Thyroid gland (tissue), 4 donors: Measurements from ENCODE around the gene GLI1. TPM values are rescaled to one million over a fixed set of nuclear protein-coding genes. Genes with fewer than 3 reads are reported as not detected.
"Not testable (repeated sequence)": the region's sequence is repeated elsewhere in the genome, so short reads cannot be mapped to it uniquely, and the experiment has no call there.

ENCODE experiments used
- DNase-seq, 2 donors: peaks; one replicate each; pipeline ENCODE4 v3.0.0-alpha.2; 2019
- H3K27ac ChIP-seq, 3 donors: fragments of 200-600 bp; sonication (generic); 1 replicate in 2 of 3; 2 replicates in 1 of 3; pipeline ENCODE4 v1.5.1; 2016 to 2019; ENCODE audit warnings: mild to moderate bottlenecking in 1 of 3, moderate library complexity in 1 of 3
- H3K27me3 ChIP-seq: fragments of 200-600 bp; sonication (generic); one replicate; pipeline ENCODE4 v1.5.1; 2019
- H3K36me3 ChIP-seq, 2 donors: fragments of 200-600 bp; sonication (generic); one replicate each; pipeline ENCODE4 v1.5.1; 2016 to 2019
- H3K4me1 ChIP-seq, 2 donors: fragments of 200-600 bp; sonication (generic); one replicate each; pipeline ENCODE4 v1.5.1; 2017 to 2019
- H3K4me3 ChIP-seq, 3 donors: fragments of 200-600 bp; sonication (generic); replicated peaks in 1 of 3; 1 replicate in 2 of 3; 2 replicates in 1 of 3; pipeline ENCODE4 v1.5.1; 2016; ENCODE audit warnings: mild to moderate bottlenecking in 1 of 3
- H3K9me3 ChIP-seq: fragments of 200-600 bp; sonication (generic); one replicate; pipeline ENCODE4 v1.5.1; 2017
- POLR2A ChIP-seq, 2 donors: fragments of 450-650 bp; IDR thresholded peaks; one replicate each; pipeline ENCODE4 v1.6.1; 2017; ENCODE audit warnings: antibody characterized with exemption in 2 of 2, mild to moderate bottlenecking in 2 of 2, moderate library complexity in 1 of 2
- WGBS, 2 donors: methylation state at CpG; one replicate each; pipeline ENCODE4 v1.1.5; 2017; 5-methylcytosine and 5-hydroxymethylcytosine counted together
- intact Hi-C: fragments of 100-400 bp; cut with DNase I; formaldehyde crosslinking; loops from one replicate; pipeline ENCODE4 v1.15.1; 2023
- total RNA-seq, 4 donors: library from RNA; depleted of rRNA; stranded (reverse); fragments of >200 nt; gene quantifications; one replicate each; pipeline ENCODE4 v1.2.3, GENCODE V29; 2016
- TF ChIP-seq, protein P1 (sequence below), 6 experiments: fragments of 200-600 bp in 3 of 6; fragments of 450-650 bp in 3 of 6; sonication (generic) in 3 of 6; IDR thresholded peaks; one replicate each; pipeline ENCODE4 v1.5.1; 2016 to 2019; ENCODE audit warnings: antibody characterized with exemption in 6 of 6, mild to moderate bottlenecking in 2 of 6, inconsistent platforms in 1 of 6, moderate library complexity in 1 of 6

The GLI1 gene
- total RNA-seq, 4 donors from 2014 or later: 1.1 to 2.2 (median 1.6) TPM; not detected in 1

- H3K4me1 ChIP-seq: peaks cover 30 to 40% of the 10 kb centered on the region in 2 donors
- no peaks in the 10 kb centered on the region for H3K27me3 ChIP-seq
- TF ChIP-seq, protein P1, sequence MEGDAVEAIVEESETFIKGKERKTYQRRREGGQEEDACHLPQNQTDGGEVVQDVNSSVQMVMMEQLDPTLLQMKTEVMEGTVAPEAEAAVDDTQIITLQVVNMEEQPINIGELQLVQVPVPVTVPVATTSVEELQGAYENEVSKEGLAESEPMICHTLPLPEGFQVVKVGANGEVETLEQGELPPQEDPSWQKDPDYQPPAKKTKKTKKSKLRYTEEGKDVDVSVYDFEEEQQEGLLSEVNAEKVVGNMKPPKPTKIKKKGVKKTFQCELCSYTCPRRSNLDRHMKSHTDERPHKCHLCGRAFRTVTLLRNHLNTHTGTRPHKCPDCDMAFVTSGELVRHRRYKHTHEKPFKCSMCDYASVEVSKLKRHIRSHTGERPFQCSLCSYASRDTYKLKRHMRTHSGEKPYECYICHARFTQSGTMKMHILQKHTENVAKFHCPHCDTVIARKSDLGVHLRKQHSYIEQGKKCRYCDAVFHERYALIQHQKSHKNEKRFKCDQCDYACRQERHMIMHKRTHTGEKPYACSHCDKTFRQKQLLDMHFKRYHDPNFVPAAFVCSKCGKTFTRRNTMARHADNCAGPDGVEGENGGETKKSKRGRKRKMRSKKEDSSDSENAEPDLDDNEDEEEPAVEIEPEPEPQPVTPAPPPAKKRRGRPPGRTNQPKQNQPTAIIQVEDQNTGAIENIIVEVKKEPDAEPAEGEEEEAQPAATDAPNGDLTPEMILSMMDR (IDR thresholded peaks at IDR 0.05): no peak
- TF ChIP-seq POLR2A (IDR thresholded peaks at IDR 0.05): no peak
- intact Hi-C loops: no loop called here
- no peak for DNase-seq
- peaks cover 44% of the 10 kb centered on the region in 2 donors for H3K36me3 ChIP-seq
- H3K27ac ChIP-seq: peak overlapping the region in 2 of 3 donors; percentile 7 to 97
- 0 to 38% methylated on average over 1 of the region's 1 CpG for WGBS, 2 donors
- no peaks in the 10 kb centered on the region for H3K9me3 ChIP-seq
- H3K4me3 ChIP-seq: no peak overlapping the region
These were observed 57.6 kb downstream of the GLI1 start for GRCh38 chr12:57517187-57517586.

- H3K36me3 ChIP-seq: peaks cover 39% of the 10 kb centered on the region in 2 donors
- H3K27ac ChIP-seq: peak overlapping the region; percentile 50 to 97 (median 97)
- peaks cover 32 to 41% of the 10 kb centered on the region in 2 donors for H3K4me1 ChIP-seq
- WGBS, 2 donors: 78 to 80% methylated on average over 10 of the region's 10 CpGs
- H3K27me3 ChIP-seq, DNase-seq, intact Hi-C loops, H3K4me3 ChIP-seq, H3K9me3 ChIP-seq: not testable (repeated sequence)
These were observed 58.1 kb downstream of the GLI1 start for GRCh38 chr12:57517718-57518117.

GRCh38 chr12:57518176-57518919 lies 58.8 kb downstream of the GLI1 start:
- Histone ChIP-seq H3K4me1 (peaks cover 34 to 41% of the 10 kb centered on the region in 2 donors), H3K27ac (peak overlapping the region; percentile 50 to 97 (median 97)), H3K36me3 (peaks cover 33% of the 10 kb centered on the region in 2 donors), H3K27me3 (no peaks in the 10 kb centered on the region), H3K9me3 (no peaks in the 10 kb centered on the region), H3K4me3 (peak overlapping the region in 2 of 3 donors; percentile 85 to 97)
- intact Hi-C loops: no loop called here
- 77 to 80% methylated on average over 8 of the region's 8 CpGs for WGBS, 2 donors
- no peak for DNase-seq
- TF ChIP-seq, protein P1 (IDR thresholded peaks at IDR 0.05): no peak
- TF ChIP-seq POLR2A (IDR thresholded peaks at IDR 0.05): no peak

DNA sequence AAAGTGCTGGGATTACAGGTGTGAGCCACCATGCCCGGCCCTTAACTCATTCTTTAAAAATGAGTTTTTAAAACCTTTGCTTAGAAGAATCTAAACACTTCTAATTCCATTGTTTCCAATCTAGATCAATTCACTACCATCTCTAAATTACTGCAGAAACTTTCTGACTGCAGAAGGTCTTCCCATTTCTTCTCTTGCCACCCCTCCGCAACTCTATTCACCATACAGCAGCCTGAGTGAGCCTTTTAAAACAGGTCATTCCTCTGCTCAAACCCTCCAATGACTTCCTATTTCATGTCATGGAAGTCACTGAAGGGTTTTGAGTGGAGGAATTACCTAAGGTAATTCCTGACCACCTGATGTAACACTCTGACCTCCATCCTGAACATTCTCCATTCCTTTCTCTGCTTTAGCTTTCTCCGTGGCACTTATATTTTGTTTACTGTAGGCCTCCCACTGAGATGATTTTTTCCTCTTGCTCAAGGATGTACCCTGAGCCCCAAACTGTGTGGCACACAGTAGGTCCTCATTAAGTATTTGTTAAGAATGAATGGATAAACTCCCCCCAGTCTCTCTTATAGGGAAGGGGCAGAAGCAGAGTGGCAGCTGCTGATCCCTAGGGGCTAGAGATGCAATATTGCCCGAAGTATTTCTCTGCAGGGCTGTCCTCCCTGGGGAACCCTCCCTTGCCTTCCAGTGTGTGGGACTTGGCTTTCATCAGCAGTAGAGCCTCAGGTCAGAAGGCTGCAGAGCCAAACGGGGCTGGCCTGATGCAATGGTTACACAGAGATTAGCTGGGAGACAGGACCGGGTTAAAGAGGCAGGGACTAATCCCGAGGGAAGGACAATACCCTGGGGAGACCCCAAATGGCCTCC lies 59.6 kb downstream of the GLI1 start:
- Histone ChIP-seq H3K4me1 (peaks cover 42 to 48% of the 10 kb centered on the region in 2 donors), H3K9me3 (no peaks in the 10 kb centered on the region), H3K36me3 (peaks cover 33% of the 10 kb centered on the region in 2 donors), H3K4me3 (peak overlapping the region; percentile 82 to 97 (median 85)), H3K27ac (peak overlapping the region; percentile 97), H3K27me3 (no peaks in the 10 kb centered on the region)
- no peak for TF ChIP-seq POLR2A (IDR thresholded peaks at IDR 0.05)
- TF ChIP-seq, protein P1 (IDR thresholded peaks at IDR 0.05): no peak
- intact Hi-C loops: no loop called here
- DNase-seq: peak; percentile 18 to 27
- WGBS, 2 donors: 25 to 27% methylated on average over 7 of the region's 7 CpGs

GRCh38 chr12:57519796-57520052 lies 60.1 kb downstream of the GLI1 start:
- Histone ChIP-seq H3K36me3 (peaks cover 27 to 33% of the 10 kb centered on the region in 2 donors), H3K27me3 (no peaks in the 10 kb centered on the region), H3K9me3 (no peaks in the 10 kb centered on the region), H3K4me3 (peak overlapping the region; percentile 82 to 97 (median 85)), H3K4me1 (peaks cover 46 to 53% of the 10 kb centered on the region in 2 donors), H3K27ac (peak overlapping the region; percentile 97)
- TF ChIP-seq, protein P1 (IDR thresholded peaks at IDR 0.05): peak in 1 of 6 experiments; percentile 9
- no peak for TF ChIP-seq POLR2A (IDR thresholded peaks at IDR 0.05)
- whole genome bisulfite sequencing, 2 donors: 0 to 2% methylated on average over 7 to 8 of the region's 8 CpGs
- peak; percentile 52 to 55 for DNase-seq
- intact Hi-C loops: no loop called here
